Mononuclear cell (primary cell): ENCODE results near the gene PLD1. TPM values are rescaled to one million over a fixed set of nuclear protein-coding genes. Genes with fewer than 3 reads are reported as not detected.
"Not testable (repeated sequence)": the region's sequence is repeated elsewhere in the genome, so short reads cannot be mapped to it uniquely, and the experiment has no call there.

Experiments
- H3K27me3 ChIP-seq: 2 replicates; pipeline ENCODE4 v1.6.0; 2011; ENCODE audit warnings: low read length, control low read depth; ENCODE audit not compliant: insufficient read depth
- H3K4me1 ChIP-seq: 2 replicates; pipeline ENCODE4 v1.5.1; 2011; ENCODE audit warnings: mild to moderate bottlenecking, low read length, control low read depth; ENCODE audit not compliant: insufficient read depth
- H3K4me3 ChIP-seq: 2 replicates; pipeline ENCODE4 v1.5.1; 2011; ENCODE audit warnings: mild to moderate bottlenecking, low read length, moderate library complexity
- H3K9me3 ChIP-seq: 2 replicates; pipeline ENCODE4 v1.5.1; 2011; ENCODE audit warnings: low read depth, mild to moderate bottlenecking, control low read depth, low read length
- total RNA-seq: library from RNA; depleted of rRNA; stranded (reverse); fragments of >200 nt; gene quantifications from one replicate; pipeline ENCODE4 v1.2.3, GENCODE V29; 2012

Gene PLD1
- total RNA-seq, 1 donor: 10.4 TPM

- H3K27me3 ChIP-seq: no peaks in the 10 kb centered on the region
- no peaks in the 10 kb centered on the region for H3K9me3 ChIP-seq
- H3K4me1 ChIP-seq: no peaks in the 10 kb centered on the region
- H3K4me3 ChIP-seq: no peak overlapping the region
These were observed 169.5 kb downstream of the PLD1 start for GRCh38 chr3:171640520-171641412.

DNA sequence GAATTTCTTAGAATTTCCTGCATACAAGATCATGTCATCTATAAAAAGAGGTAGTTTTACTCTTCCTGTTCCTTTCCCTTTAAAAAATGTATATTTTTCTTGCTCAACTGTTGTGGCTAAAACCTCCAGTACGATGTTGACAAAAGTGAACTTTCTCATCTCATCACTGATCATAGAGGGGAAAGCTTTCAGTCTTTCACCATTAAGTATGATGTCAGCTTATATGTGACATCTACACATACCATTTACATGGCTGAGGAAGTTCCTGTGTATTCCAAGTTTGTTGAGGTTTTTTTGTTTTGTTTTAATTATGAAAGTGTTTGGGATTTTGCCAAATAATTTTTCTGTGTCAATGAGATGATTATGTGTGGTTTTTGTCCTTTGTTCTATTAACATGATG, 173.6 kb downstream of the PLD1 start:
- no peaks in the 10 kb centered on the region for H3K27me3 ChIP-seq
- no peaks in the 10 kb centered on the region for H3K4me1 ChIP-seq
- H3K4me3 ChIP-seq: no peak overlapping the region
- no peaks in the 10 kb centered on the region for H3K9me3 ChIP-seq

GRCh38 chr3:171632766-171633165, 177.5 kb downstream of the PLD1 start:
- Histone ChIP-seq H3K4me1 (no peaks in the 10 kb centered on the region), H3K27me3 (no peaks in the 10 kb centered on the region), H3K9me3 (no peaks in the 10 kb centered on the region), H3K4me3 (no peak overlapping the region)

DNA sequence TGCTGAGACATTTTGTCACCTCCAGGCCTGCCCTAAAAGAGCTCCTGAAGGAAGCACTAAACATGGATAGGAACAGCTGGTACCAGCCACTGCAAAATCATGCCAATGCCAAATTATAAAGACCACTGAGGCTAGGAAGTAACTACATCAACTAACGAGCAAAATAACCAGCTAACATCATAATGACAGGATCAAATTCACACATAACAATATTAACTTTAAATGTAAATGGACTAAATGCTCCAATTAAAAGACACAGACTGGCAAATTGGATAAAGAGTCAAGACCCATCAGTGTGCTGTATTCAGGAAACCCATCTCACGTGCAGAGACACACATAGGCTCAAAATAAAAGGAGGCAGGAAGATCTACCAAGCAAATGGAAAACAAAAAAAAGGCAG, 183.5 kb downstream of the PLD1 start:
- not testable (repeated sequence) for H3K27me3 ChIP-seq, H3K4me1 ChIP-seq, H3K4me3 ChIP-seq, H3K9me3 ChIP-seq

DNA sequence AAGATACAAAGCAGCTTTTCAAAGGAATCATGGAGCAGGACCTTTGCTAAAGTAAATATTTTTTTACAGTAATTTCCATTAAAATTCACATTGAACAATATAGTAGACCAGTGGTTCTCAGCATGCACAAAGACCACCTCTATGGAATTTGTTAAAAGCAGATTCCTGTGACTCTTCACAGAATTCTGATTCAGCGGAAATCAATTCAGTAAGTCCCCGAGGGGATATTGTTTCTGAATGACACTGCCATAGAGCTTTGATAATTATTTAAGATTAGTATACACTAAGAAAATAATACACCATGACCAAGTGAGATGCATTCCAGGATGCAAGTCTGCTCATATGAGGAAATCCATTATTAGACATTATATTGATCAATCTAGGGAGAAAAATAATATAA, 188.2 kb downstream of the PLD1 start:
- no peaks in the 10 kb centered on the region for H3K4me1 ChIP-seq
- H3K4me3 ChIP-seq: no peak overlapping the region
- H3K27me3 ChIP-seq: no peaks in the 10 kb centered on the region
- no peaks in the 10 kb centered on the region for H3K9me3 ChIP-seq

DNA sequence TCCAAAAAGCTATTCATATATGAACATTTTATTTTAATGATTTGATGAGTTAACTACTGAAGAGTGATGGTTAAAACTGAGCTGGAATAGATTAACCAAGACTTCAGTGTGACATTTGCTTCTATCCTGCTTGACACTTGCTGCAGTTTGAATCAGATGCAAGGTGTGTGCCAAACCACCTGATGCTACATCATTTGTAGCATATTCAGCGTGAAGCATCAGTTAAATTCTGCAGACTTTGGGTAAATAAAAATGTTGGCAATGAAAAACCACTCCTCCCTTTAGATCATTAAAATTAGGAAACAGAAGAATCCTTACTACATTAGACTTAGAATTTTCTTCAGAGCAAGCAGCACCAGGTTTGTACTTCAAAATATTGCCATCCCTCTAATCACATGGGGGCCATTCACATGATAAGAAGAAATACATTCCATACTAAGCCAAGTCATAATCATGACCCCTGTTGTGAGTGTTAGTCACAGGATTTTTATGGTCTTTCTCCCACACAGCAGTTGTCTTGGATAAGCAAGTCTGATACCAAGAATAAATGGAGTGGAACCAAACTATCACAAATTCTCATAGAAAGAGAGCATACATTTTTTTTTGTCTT, 189.4 kb downstream of the PLD1 start:
- Histone ChIP-seq H3K4me3 (no peak overlapping the region), H3K4me1 (no peaks in the 10 kb centered on the region), H3K27me3 (no peaks in the 10 kb centered on the region), H3K9me3 (no peaks in the 10 kb centered on the region)

DNA sequence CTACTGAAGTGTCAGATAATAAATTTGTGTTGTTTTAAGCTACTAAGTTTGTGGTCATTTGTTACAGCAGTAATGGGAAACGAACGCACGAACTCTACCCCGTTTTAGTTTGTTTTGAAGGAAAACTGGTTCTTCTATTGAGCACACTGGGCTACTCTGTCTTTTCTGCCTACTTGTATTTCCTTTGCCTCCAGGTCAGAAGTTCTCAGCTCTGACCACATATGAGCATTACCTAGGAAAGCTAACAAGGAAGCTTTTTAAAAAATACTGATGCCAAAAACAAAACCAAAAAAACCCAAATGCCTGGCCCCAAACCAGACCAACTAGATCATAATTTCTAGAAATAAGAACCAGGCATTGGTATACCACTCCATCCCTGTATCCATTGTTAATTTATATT, 193.5 kb downstream of the PLD1 start:
- H3K4me3 ChIP-seq: no peak overlapping the region
- no peaks in the 10 kb centered on the region for H3K9me3 ChIP-seq
- no peaks in the 10 kb centered on the region for H3K4me1 ChIP-seq
- no peaks in the 10 kb centered on the region for H3K27me3 ChIP-seq

DNA sequence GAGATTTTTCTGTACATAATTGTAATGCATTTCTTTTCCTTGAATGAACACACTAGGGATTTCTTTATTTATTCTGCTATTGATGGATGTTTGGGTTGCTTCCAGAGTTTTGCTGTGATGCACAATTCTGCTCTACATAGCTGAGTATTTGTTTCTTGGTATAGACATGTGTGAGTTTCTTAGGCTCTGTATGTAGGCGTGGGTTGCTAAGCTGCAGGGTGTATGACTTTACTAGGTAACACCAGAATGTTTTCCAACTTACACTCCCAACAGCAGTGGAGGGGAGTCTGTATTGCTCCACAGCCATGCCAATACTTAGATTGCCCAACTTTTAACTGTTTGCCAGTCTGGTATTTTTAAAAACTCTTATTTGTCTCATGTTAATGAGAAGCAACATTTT, 194.6 kb downstream of the PLD1 start:
- Histone ChIP-seq H3K4me1 (no peaks in the 10 kb centered on the region), H3K4me3 (no peak overlapping the region), H3K9me3 (no peaks in the 10 kb centered on the region), H3K27me3 (no peaks in the 10 kb centered on the region)

DNA sequence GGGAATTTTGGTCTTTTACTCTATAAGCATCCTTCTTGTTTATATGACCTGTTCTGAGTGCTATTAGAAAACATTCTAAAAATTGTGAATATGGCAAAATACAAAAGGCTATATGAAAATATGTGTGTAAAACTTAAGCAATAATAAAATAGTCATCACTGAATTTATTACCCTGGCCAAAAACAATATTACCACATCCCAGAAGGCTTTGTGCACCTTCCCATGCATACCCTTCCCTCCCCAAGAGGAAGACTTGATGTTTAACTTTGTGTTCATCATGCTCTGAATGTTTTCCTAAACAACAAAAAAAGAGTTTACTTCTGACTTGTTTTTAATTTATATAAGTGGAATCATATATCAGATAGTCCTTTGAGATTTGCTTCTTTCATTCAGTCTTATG, 195.0 kb downstream of the PLD1 start:
- no peaks in the 10 kb centered on the region for H3K27me3 ChIP-seq
- no peak overlapping the region for H3K4me3 ChIP-seq
- no peaks in the 10 kb centered on the region for H3K9me3 ChIP-seq
- no peaks in the 10 kb centered on the region for H3K4me1 ChIP-seq

DNA sequence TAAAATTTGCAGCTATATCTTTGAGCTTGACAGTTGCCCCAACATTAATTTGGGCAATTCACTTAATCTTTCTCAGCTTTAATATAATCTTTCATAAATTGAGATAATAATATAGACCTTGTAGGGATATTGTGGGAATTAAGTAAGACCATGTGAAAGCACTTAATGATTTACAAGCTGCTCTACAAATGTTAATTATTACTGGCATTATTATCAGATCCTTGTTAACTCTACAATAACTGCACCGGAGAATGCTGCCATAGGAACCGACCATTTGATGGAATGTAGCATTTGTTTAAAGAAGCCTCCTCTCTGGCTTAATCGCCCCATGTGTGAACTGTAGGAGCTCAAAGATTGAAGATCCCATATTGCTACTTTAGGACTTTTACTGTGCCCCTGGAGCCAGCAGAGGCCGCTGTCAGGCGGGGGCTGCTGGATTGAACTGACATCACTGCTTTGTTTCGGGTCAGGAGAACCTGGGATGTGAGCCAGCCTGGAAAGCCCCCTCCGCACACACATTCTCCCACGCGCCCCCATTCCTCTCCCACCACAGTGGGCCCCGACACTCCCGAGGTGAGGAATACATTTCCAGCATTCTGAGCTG, 195.9 kb downstream of the PLD1 start:
- H3K4me3 ChIP-seq: no peak overlapping the region
- no peaks in the 10 kb centered on the region for H3K27me3 ChIP-seq
- H3K9me3 ChIP-seq: no peaks in the 10 kb centered on the region
- H3K4me1 ChIP-seq: no peaks in the 10 kb centered on the region

DNA sequence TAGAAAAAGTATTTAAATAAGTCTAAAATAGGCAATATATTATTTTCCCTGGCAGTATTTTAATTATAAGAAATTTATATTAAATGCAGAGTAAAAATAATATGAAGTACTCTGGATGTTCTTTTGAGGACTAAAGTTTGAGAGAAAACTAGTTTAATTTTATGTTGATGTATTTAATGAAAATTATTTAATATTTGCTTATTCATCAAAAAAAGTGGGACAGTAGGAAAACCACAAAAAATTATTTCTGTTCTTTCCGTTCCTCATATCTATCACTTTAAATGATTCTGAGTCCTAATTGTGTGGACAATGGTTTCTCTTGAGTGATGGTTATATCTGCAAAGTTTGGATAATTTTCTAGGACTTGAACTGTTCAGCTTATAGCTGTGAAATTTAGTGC, 202.8 kb downstream of the PLD1 start:
- H3K9me3 ChIP-seq: no peaks in the 10 kb centered on the region

DNA sequence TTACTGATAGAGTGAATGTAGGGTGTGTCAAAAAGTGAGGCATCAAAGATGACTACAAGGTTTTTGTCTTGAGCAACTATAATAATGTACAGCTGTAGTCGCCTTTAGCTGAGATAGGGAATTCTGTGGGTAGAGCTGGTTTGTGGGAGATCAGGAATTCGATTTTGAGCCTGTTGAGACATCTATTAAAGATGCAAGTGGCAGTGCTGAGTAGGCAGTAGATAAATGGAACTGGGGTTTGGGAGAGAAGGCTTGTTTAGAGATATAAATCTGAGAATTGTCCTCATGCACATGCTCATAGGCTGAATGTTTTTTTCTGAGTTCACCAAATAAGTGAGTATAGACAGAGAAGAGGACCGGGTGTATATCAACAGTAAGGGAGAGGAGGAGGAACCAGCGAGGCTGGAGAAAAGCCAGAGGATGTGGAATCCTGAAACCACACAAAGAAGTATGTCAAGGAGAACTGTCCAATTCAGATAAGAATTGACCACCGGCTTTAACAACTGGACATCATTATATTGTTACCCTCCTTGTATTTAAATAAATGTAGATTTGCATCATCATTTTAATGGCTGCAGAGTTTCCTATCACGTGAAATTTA, 204.0 kb downstream of the PLD1 start:
- no peaks in the 10 kb centered on the region for H3K27me3 ChIP-seq
- no peaks in the 10 kb centered on the region for H3K4me1 ChIP-seq
- no peak overlapping the region for H3K4me3 ChIP-seq
- no peaks in the 10 kb centered on the region for H3K9me3 ChIP-seq

More for the DNA sequence above, 202.8 kb downstream of the PLD1 start:
- no peak overlapping the region for H3K4me3 ChIP-seq
- no peaks in the 10 kb centered on the region for H3K4me1 ChIP-seq
- no peaks in the 10 kb centered on the region for H3K27me3 ChIP-seq

- no peak overlapping the region for H3K4me3 ChIP-seq
- no peaks in the 10 kb centered on the region for H3K9me3 ChIP-seq
- H3K4me1 ChIP-seq: no peaks in the 10 kb centered on the region
- no peaks in the 10 kb centered on the region for H3K27me3 ChIP-seq
These were observed 205.9 kb downstream of the PLD1 start for GRCh38 chr3:171604370-171604769.

DNA sequence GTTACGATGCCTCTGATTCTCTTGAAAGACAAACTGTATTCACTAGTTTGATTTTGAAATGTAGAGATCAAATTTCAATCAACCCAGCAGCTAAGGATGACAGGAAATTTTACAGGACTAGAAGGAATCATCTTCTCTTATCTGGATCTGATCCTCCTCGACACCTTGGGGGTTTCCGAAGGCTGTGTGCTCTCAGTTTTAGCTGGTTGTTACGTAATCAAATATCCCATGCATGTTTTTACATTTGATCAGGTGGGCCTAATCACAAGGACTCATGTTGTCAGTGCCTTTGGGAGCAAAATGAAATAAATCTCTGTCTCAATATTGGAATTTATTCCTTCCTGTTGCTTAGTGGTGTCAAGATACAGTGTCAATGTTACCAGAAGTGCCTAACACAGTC, 208.2 kb downstream of the PLD1 start:
- H3K9me3 ChIP-seq: no peaks in the 10 kb centered on the region
- H3K27me3 ChIP-seq: no peaks in the 10 kb centered on the region
- no peak overlapping the region for H3K4me3 ChIP-seq
- no peaks in the 10 kb centered on the region for H3K4me1 ChIP-seq

DNA sequence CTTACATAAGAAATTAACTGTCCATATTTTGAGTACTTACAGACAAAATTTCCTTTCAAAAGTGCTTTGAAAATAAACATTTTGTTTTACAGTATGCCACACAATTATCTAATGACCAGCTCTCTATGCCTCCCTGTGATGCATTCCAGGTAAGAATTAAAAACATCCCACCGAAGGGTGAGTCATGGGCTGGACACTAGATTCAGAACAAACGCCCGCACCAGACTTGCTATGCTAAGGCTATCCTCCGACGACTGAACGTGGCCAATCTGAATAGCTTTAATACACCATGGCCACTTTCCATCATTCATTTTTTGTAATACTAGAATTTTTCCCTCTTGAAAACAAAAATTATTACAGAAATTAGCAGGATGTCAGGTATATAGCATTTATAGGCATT, 210.3 kb downstream of the PLD1 start:
- Histone ChIP-seq H3K27me3 (no peaks in the 10 kb centered on the region), H3K9me3 (no peaks in the 10 kb centered on the region), H3K4me3 (no peak overlapping the region), H3K4me1 (no peaks in the 10 kb centered on the region)
